Panc1 (cell line): Measurements from ENCODE around the gene ABLIM2. TPM values are rescaled to one million over a fixed set of nuclear protein-coding genes. Genes with fewer than 3 reads are reported as not detected.

Experiments
- ATAC-seq: fragments of 200-7000 bp; cut with Tn5 transposase; 2 replicates; pipeline ENCODE4 v1.9.1; 2020; ENCODE audit warnings: mild to moderate bottlenecking, moderate library complexity
- BruUV-seq: library from RNA; stranded (reverse); fragments of 400-500 nt; replicated peaks from 2 replicates; lab custom pipeline; 2021; lab: Mats Ljungman, UMichigan
- CTCF ChIA-PET: fragments of 300-600 bp; sonication (Branson Sonifier 250); formaldehyde crosslinking; loops from one replicate; lab custom pipeline; 2022; ENCODE audit warnings: antibody characterized with exemption; lab: Charles Lee
- POLR2A ChIA-PET: fragments of 300-600 bp; sonication (Branson Sonifier 250); formaldehyde crosslinking; loops from one replicate; lab custom pipeline; 2022; ENCODE audit warnings: antibody characterized with exemption; lab: Charles Lee
- DNase-seq: peaks from one replicate; pipeline ENCODE4 v3.0.0-alpha.2; 2010; ENCODE audit warnings: low read depth, low spot score
- H3K27ac ChIP-seq: 2 replicates; pipeline ENCODE4 v1.5.1; 2011; ENCODE audit warnings: mild to moderate bottlenecking, low read length, inconsistent platforms
- H3K27me3 ChIP-seq: fragments of 200-500 bp; sonication (Bioruptor generic); 2 replicates; pipeline ENCODE4 v1.6.0; 2014; ENCODE audit warnings: low read length, inconsistent platforms; ENCODE audit not compliant: control insufficient read depth, insufficient read depth
- H3K36me3 ChIP-seq: fragments of 200-500 bp; sonication (Bioruptor generic); 2 replicates; pipeline ENCODE4 v1.5.1; 2014; ENCODE audit warnings: inconsistent platforms, mild to moderate bottlenecking, low read length, moderate library complexity; ENCODE audit not compliant: control insufficient read depth, insufficient read depth
- H3K4me1 ChIP-seq: 2 replicates; pipeline ENCODE4 v1.5.1; 2011; ENCODE audit warnings: inconsistent platforms, mild to moderate bottlenecking, low read length, moderate library complexity; ENCODE audit not compliant: control insufficient read depth, insufficient read depth
- H3K4me3 ChIP-seq, 2 experiments: 2 replicates each; pipeline ENCODE4 v1.5.1; 2011 to 2012; ENCODE audit warnings: low read depth in 2 of 2, low read length in 2 of 2, mild to moderate bottlenecking in 2 of 2, inconsistent platforms in 1 of 2, moderate library complexity in 1 of 2
- H3K9me3 ChIP-seq: fragments of 200-500 bp; sonication (Bioruptor generic); 2 replicates; pipeline ENCODE4 v1.5.1; 2014; ENCODE audit warnings: low read depth, mild to moderate bottlenecking, inconsistent platforms, low read length, moderate library complexity; ENCODE audit not compliant: control insufficient read depth, insufficient read depth
- POLR2AphosphoS5 ChIP-seq: IDR thresholded peaks from 2 replicates; pipeline ENCODE4 v1.6.1; 2012; ENCODE audit warnings: mild to moderate bottlenecking, low read depth, low read length, moderate library complexity
- SIN3A ChIP-seq: IDR thresholded peaks from 2 replicates; pipeline ENCODE4 v1.6.1; 2012; ENCODE audit warnings: low read depth, mild to moderate bottlenecking, low read length, moderate library complexity, borderline replicate concordance; ENCODE audit not compliant: insufficient read depth
- TCF7L2 ChIP-seq: IDR thresholded peaks from 2 replicates; pipeline ENCODE4 v1.6.1; 2011; ENCODE audit warnings: mild to moderate bottlenecking, low read depth, low read length, inconsistent platforms
- in situ Hi-C: cut with HindIII; loops from 2 replicates; pipeline ENCODE4 v1.10.0; 2016; ENCODE audit warnings: low sequenced_read_pairs, low pct_unique_long_range_greater_than_20kb
- intact Hi-C: fragments of 100-400 bp; cut with micrococcal nuclease; formaldehyde crosslinking; loops from one replicate; pipeline ENCODE4 v1.10.0; 2022; ENCODE audit not compliant: unreplicated experiment
- total RNA-seq: library from RNA; stranded (reverse); gene quantifications from one replicate; pipeline ENCODE4 v1.2.1, GENCODE V29; 2021; ENCODE audit not compliant: unreplicated experiment
- TF ChIP-seq, protein P1 (sequence below): fragments of 450-650 bp; IDR thresholded peaks from 2 replicates; pipeline ENCODE4 v1.5.1; 2017; ENCODE audit warnings: mild to moderate bottlenecking
- TF ChIP-seq, protein P2 (sequence below), 2 experiments: IDR thresholded peaks; 2 replicates each; pipeline ENCODE4 v1.6.1; 2011 to 2012; ENCODE audit warnings: low read depth in 2 of 2, control low read depth in 1 of 2, low read length in 1 of 2, mild to moderate bottlenecking in 1 of 2, moderate library complexity in 1 of 2; ENCODE audit not compliant: insufficient read depth in 1 of 2

Gene ABLIM2
- total RNA-seq, 1 experiment from 2014 or later: 0.64 TPM

DNA sequence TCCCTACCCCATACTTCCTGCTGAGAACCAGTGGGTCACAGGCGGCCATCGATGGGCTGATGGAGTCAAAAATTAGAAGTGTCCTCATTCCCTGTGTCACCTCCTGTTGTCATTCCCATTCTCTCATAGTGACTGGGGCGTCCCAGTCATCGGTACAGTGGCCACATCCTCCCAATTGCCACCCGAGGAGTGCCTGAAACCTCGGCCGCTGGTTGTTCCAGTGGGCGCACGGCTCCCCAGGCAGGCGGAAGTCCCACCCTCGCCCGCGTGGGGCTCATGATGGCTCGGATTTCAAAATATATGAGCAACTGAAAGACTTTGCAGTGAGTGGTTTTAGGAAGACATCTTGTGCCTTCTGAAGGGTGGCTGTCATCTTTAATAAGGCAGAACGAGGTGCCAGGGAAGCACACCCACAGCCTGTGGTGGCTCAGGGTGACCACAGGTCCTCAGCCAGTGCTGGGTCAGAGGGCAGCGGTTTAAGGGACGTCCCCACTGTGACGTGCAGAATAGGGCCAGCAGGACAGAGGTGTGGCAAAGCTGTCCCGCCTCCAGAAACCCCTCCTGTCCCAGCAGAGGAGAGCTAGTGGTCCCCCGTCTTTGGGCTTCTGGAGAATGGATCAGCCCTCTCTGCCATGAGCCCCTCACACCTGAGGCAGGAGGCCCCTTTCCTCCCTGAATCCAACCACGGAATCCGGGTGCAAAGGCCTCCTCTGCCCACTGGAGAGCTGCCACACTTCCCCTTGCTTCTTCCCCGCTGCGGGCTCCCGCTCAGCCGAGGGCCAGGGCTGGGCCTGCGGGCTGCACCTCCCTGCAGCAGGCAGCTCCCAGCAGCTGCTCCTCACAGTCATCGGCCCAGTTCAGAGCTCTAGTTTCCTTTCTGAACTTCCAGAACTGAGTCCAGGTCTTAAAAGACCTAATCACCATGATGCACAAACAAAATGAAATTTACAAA is 90.4 kb downstream of the ABLIM2 start:
- ATAC-seq (no peak), DNase-seq (no peak)
- BruUV-seq: no TSS peak
- Histone ChIP-seq H3K27ac (no peak overlapping the region), H3K4me3 (no peak overlapping the region), H3K27me3 (no peaks in the 10 kb centered on the region), H3K4me1 (no peaks in the 10 kb centered on the region), H3K36me3 (no peaks in the 10 kb centered on the region), H3K9me3 (0 out of 2 replicates have a peak, but pooled peaks cover 3% of the 10 kb centered on the region)
- no peak for TF ChIP-seq TCF7L2
- POLR2A ChIA-PET: no interaction called here
- in situ Hi-C loops (no loop called here), intact Hi-C loops (no loop called here)
- CTCF ChIA-PET: no interaction called here

DNA sequence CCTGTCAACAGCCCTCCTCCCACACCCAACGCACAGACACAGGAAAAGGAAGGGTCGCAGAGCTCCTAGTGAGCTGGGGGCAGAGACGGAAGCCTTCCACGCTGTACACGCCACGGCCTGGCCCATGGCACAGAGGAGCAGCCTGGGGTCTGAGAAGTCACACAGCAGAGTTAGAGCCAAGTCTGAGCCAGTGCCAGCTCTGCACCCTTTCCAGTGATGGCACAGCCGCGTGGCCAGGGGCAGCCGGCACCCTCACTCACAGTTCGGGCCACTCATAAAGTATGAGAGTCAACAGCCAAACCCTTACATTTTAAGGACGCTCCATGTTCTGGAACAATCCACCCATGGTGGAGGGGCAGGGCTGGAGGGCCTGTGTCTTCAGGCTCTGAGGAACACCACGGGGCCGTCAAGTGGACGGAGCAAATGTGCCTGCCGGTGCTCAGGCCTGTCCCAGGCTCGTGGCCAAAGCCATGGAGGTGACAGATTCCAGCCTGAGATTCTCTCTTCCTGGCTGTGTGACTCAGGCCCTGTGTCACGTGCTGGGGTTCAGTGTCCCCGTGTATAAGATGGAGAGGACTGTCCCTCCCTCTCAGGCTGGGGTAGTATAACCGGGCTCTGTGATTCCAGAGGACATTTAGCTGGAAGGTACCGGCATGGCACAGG is 91.2 kb downstream of the ABLIM2 start:
- ChIA-PET POLR2A (no interaction called here), CTCF (no interaction called here)
- no peak for DNase-seq
- H3K4me1 ChIP-seq: no peaks in the 10 kb centered on the region
- TF ChIP-seq SIN3A (no peak), TCF7L2 (no peak), POLR2AphosphoS5 (no peak)
- TF ChIP-seq, protein P1, sequence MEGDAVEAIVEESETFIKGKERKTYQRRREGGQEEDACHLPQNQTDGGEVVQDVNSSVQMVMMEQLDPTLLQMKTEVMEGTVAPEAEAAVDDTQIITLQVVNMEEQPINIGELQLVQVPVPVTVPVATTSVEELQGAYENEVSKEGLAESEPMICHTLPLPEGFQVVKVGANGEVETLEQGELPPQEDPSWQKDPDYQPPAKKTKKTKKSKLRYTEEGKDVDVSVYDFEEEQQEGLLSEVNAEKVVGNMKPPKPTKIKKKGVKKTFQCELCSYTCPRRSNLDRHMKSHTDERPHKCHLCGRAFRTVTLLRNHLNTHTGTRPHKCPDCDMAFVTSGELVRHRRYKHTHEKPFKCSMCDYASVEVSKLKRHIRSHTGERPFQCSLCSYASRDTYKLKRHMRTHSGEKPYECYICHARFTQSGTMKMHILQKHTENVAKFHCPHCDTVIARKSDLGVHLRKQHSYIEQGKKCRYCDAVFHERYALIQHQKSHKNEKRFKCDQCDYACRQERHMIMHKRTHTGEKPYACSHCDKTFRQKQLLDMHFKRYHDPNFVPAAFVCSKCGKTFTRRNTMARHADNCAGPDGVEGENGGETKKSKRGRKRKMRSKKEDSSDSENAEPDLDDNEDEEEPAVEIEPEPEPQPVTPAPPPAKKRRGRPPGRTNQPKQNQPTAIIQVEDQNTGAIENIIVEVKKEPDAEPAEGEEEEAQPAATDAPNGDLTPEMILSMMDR: no peak
- TF ChIP-seq, protein P2, sequence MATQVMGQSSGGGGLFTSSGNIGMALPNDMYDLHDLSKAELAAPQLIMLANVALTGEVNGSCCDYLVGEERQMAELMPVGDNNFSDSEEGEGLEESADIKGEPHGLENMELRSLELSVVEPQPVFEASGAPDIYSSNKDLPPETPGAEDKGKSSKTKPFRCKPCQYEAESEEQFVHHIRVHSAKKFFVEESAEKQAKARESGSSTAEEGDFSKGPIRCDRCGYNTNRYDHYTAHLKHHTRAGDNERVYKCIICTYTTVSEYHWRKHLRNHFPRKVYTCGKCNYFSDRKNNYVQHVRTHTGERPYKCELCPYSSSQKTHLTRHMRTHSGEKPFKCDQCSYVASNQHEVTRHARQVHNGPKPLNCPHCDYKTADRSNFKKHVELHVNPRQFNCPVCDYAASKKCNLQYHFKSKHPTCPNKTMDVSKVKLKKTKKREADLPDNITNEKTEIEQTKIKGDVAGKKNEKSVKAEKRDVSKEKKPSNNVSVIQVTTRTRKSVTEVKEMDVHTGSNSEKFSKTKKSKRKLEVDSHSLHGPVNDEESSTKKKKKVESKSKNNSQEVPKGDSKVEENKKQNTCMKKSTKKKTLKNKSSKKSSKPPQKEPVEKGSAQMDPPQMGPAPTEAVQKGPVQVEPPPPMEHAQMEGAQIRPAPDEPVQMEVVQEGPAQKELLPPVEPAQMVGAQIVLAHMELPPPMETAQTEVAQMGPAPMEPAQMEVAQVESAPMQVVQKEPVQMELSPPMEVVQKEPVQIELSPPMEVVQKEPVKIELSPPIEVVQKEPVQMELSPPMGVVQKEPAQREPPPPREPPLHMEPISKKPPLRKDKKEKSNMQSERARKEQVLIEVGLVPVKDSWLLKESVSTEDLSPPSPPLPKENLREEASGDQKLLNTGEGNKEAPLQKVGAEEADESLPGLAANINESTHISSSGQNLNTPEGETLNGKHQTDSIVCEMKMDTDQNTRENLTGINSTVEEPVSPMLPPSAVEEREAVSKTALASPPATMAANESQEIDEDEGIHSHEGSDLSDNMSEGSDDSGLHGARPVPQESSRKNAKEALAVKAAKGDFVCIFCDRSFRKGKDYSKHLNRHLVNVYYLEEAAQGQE (IDR thresholded peaks at IDR 0.05; ENCODE audit: insufficient read depth in 1 of 2, low read depth in 2 of 2, low read length in 1 of 2): no peak
- no peaks in the 10 kb centered on the region for H3K36me3 ChIP-seq
- intact Hi-C loops (no loop called here), in situ Hi-C loops (no loop called here)
- no peak overlapping the region for H3K27ac ChIP-seq
- no peak overlapping the region for H3K4me3 ChIP-seq
- no peak for ATAC-seq
- H3K9me3 ChIP-seq: 0 out of 2 replicates have a peak, but pooled peaks cover 3% of the 10 kb centered on the region
- BruUV-seq: no TSS peak
- no peaks in the 10 kb centered on the region for H3K27me3 ChIP-seq
